ENCODE results near the gene ANKRD37. TPM values are rescaled to one million over a fixed set of nuclear protein-coding genes. Genes with fewer than 3 reads are reported as not detected.

The ANKRD37 gene
- total RNA-seq, 1 donor from 2014 or later = 18.0 TPM

- H3K27ac ChIP-seq (replicated peaks) = no peak overlapping the region
- no peaks in the 10 kb centered on the region for H3K27me3 ChIP-seq (ENCODE audit: low read depth)
- H3K4me1 ChIP-seq = no peaks in the 10 kb centered on the region
- intact Hi-C loops (cut with micrococcal nuclease) = no loop called here
- H3K4me3 ChIP-seq = no peak overlapping the region
- H3K9me3 ChIP-seq (replicated peaks) = no peaks in the 10 kb centered on the region
- DNase-seq = no peak
- peaks cover 30% of the 10 kb centered on the region for H3K36me3 ChIP-seq
- no peak for TF ChIP-seq CTCF (IDR thresholded peaks at IDR 0.05; ENCODE audit: borderline replicate concordance)
Measured at GRCh38 chr4:185357211-185357610, 39.4 kb upstream of the ANKRD37 start.

GRCh38 chr4:185357733-185358440, 38.8 kb upstream of the ANKRD37 start:
- Histone ChIP-seq H3K36me3 (peaks cover 23% of the 10 kb centered on the region), H3K27me3 (ENCODE audit: low read depth) (no peaks in the 10 kb centered on the region), H3K4me1 (no peaks in the 10 kb centered on the region), H3K4me3 (no peak overlapping the region), H3K27ac (replicated peaks) (no peak overlapping the region), H3K9me3 (replicated peaks) (no peaks in the 10 kb centered on the region)
- no peak for TF ChIP-seq CTCF (IDR thresholded peaks at IDR 0.05; ENCODE audit: borderline replicate concordance)
- intact Hi-C loops (cut with micrococcal nuclease) = no loop called here
- no peak for DNase-seq

- intact Hi-C loops (cut with micrococcal nuclease) = no loop called here
- Histone ChIP-seq H3K27ac (replicated peaks) (no peak overlapping the region), H3K27me3 (ENCODE audit: low read depth) (no peaks in the 10 kb centered on the region), H3K9me3 (replicated peaks) (no peaks in the 10 kb centered on the region), H3K4me3 (no peak overlapping the region), H3K36me3 (peaks cover 22% of the 10 kb centered on the region), H3K4me1 (no peaks in the 10 kb centered on the region)
- DNase-seq = no peak
- TF ChIP-seq CTCF (IDR thresholded peaks at IDR 0.05; ENCODE audit: borderline replicate concordance) = no peak
Measured at GRCh38 chr4:185358514-185358913, 38.1 kb upstream of the ANKRD37 start.

GRCh38 chr4:185358959-185359358, 37.7 kb upstream of the ANKRD37 start:
- Histone ChIP-seq H3K36me3 (peaks cover 18% of the 10 kb centered on the region), H3K4me1 (no peaks in the 10 kb centered on the region), H3K27me3 (ENCODE audit: low read depth) (no peaks in the 10 kb centered on the region), H3K27ac (replicated peaks) (no peak overlapping the region), H3K4me3 (no peak overlapping the region), H3K9me3 (replicated peaks) (no peaks in the 10 kb centered on the region)
- TF ChIP-seq CTCF (IDR thresholded peaks at IDR 0.05; ENCODE audit: borderline replicate concordance) = no peak
- intact Hi-C loops (cut with micrococcal nuclease) = no loop called here
- DNase-seq = no peak

GRCh38 chr4:185359767-185360446, 36.7 kb upstream of the ANKRD37 start:
- H3K27ac ChIP-seq (replicated peaks) = no peak overlapping the region
- intact Hi-C loops (cut with micrococcal nuclease) = no loop called here
- H3K36me3 ChIP-seq = peaks cover 8% of the 10 kb centered on the region

More at GRCh38 chr4:185359767-185360446, 36.7 kb upstream of the ANKRD37 start:
- no peak overlapping the region for H3K4me3 ChIP-seq
- DNase-seq = no peak
- no peaks in the 10 kb centered on the region for H3K9me3 ChIP-seq (replicated peaks)
- H3K27me3 ChIP-seq (ENCODE audit: low read depth) = no peaks in the 10 kb centered on the region
- no peak for TF ChIP-seq CTCF (IDR thresholded peaks at IDR 0.05; ENCODE audit: borderline replicate concordance)
- no peaks in the 10 kb centered on the region for H3K4me1 ChIP-seq

Measured in left ventricle myocardium inferior (tissue), 1 donor.